Stimulated activated CD8-positive, alpha-beta memory T cell treated with anti-CD3 and anti-CD28 coated beads, Interleukin-15, amount 100 ng/mL, for 24 hours (primary cell): ENCODE results near the gene COMP.

ENCODE experiments used
- DNase-seq: peaks from one replicate; pipeline ENCODE4 v3.0.0-alpha.2; 2020; ENCODE audit warnings: low read depth

The COMP gene

DNA sequence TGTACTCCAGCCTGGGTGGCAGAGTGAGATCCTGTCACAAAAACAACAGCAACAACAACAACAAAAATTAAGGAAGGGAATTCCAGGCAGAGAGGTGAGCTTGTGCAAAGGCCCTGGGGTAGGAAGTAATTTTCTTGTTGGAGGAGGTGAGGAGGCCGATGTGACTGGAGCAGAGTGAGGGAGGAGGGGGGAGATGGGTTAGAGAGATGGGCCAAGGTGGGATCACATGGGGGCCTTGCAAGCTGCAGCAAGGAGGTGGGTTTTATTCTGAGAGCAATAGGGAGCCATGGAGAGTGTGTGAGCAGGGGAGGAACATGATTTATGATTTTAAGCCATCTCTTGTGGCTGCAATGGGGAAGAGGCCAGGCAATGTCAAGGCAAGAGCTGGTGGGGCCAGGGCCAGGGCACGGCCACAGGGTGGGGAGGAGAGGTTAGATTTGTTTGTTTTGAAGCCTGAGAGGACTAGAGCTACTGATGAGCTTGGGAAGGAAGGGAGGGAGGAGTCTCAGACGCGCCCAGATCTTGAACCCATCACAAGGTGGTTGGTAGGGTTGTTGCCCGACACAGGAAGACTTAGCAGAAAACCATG, 12.5 kb upstream of the COMP start:
- no peak for DNase-seq

DNA sequence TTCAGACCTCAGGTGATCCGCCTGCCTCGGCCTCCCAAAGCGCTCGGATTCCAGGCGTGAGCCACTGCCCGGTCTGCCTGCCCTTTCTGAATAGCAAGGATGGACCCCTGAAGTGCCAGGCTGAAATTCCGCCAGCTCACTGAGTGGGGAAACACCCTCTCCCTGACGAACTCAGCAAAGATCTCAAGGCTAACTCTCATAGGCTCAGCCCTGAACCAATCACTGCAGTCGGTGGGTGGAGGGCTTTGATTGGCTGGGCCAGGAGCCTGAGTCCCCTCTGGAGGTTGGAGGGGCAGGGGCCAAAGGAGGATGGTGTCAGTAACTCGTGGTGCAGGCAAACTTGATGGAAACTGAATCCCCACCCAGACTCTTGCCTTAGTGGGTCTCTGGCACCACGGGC, 11.2 kb upstream of the COMP start:
- DNase-seq, result no peak

- no peak for DNase-seq
Observed at GRCh38 chr19:18800636-18801035, 9.5 kb upstream of the COMP start.

- no peak for DNase-seq
Observed at GRCh38 chr19:18800079-18800478, 9.0 kb upstream of the COMP start.

DNA sequence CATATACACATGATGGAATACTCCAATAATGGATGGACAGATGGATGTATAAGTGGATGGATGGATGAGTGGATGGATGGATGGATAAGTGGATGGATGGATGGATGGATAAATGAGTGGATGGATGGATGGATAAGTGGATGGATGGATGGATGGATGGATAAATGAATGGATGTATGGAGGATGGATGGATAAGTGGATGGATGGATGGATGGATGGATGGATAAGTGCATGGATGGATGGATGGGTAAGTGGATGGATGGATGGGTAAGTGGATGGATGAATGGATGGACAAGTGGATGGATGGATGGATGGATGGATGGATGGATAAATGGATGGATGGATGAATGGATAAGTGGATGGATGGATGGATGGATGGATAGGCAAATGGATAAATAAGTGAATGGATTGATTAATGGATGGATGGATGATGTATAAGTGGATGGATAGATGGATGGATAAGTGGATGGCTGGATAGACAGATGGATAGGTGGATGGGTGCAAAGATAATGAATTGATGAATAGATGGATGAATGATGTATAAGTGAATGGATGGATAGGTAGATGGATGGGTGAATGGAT, 8.4 kb upstream of the COMP start:
- no peak for DNase-seq

DNA sequence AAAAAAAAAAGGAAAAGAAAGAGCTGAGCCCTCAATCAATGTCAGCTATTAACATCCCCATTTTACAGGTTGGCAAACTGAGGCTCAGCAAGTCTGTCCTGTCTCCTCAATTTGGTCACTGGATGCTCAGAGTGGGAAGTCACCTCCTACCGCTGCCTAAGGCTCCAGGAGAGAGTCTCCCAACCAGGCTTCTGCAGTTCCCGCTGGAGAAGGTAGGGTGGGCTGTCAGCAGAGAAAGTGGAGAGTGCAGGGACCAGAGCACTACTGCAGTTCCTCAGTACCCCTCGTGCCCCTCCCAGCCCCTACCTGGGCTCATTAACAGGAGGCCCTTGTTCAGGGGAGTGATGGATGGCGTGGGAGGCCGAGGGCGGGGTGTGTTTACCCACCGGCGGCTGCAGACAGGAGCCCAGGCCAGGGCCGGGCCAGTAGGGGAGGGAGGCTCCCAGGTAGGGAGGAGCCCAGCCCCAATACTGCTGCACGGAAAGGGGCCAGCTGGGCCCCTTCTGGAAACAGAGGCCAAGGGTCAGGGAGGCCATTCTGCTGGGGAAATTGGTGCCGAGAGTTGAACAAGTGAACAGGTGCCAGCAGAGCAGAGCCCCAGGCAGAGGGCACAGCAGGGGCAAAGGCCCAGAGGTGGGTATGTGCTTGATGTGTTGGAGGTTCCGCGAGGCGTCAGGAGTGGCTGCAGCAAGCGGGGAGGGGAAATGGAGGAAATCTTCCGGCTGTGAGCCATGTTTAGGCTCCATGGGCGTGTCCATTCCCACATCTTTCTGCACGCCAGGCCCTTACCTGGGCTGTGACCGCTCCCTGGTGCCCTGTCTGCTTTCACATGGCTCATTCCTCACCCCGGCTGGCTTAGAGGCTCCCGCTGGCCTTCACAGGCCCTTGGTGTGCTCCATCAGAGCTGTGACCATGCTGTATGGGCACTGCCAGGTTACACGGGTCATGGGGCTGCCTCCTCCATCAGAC, 7.6 kb upstream of the COMP start:
- DNase-seq, result no peak

- DNase-seq, result no peak
Observed at GRCh38 chr19:18796239-18796638, 5.1 kb upstream of the COMP start.

DNA sequence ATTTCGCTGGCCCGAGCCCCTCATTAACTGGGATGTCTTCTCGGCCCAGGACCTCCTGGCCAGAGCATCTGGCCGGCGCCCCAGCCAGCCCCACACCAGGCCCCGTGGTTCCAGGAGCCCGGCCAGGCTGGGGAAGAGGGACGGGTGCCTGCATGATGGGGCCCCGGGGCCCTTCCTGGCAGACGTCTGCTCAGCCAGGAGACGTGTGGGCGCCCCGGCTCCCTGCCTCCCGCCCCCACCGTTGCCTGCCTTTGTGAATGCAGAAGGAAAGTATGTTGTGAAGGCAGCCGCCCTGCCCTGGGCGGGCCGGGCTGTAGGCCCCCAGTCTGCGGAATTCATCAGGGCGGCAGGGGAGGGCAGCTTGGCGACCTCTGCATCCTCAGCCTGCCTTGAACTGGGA, 4.4 kb upstream of the COMP start:
- DNase-seq, result no peak

GRCh38 chr19:18794692-18795091, 3.6 kb upstream of the COMP start:
- DNase-seq, result no peak

DNA sequence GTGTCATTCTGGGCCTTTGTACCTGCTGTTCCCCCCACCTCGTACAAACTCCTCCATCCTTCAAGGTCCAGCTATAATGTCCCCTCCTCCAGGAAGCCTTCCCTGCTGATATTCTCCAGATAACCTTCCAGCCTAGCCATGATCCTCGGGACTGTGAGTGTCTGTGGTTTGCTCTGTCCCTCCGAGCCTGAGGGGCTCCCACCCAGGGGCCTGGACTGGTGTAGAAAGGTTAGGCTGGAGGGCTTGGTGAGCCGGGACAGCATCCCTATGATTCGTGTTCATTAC, 2.9 kb upstream of the COMP start:
- no peak for DNase-seq

DNA sequence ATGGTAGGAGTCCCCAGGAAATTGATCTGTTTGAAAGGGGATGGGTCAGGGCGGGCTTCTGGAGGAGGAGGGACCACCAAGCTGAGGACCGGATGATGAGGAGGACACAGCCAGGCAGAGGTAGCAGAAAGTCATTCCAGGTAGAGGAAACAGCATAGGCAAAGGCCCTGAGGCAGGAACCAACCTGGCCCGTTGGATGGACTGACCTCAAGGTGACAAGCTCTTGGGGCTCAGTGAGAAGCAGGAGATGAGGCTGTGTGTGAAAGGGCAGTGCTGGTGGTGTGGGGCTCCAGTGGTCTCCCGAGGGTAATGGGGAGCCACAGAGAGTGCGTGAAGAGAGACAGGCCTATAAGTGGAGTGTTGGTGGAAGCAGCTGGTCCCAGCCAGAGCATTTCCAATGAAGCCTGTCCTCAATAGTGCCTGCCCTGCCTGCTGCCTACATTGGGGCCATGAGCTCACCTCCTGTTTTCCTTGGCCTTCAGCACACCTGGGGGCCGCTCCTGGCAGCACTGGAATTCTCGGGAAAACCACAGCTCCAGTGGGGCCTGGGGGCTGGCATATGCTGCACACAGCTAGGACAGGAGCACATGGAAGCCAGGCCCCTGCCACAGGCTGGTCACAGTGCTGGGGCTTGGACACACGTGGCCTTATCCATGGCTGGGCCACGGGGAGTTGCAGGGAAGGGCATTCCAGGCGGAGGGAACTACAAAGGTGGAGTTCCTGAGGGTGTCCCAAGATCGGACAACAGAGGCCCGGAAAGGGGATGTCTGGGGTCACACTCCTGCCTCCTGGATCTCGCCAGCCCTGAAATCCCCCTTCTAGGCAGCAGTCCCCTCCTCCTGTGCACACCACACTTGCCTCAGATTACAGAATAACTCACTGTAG, 2.3 kb upstream of the COMP start:
- no peak for DNase-seq

DNA sequence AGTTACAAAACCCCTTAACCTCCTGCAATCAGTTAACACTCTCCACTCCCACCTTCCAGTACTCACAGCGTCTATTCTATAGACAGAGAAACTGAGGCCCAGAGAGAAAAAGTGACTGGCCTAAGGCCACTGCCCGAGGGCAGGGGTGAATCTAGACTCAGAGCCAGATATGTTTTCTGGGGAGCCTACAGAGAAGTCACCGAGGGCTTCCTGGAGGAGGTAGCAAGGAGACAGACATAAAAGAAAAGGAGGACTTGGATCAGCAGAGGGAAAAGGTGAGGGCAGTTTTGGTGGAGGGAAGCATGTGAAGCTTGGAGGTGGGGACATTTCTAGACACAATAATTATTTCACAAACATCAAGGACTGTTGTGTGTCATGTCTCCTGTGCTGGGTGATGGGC, 1.6 kb upstream of the COMP start:
- DNase-seq, result no peak

- no peak for DNase-seq
Observed at GRCh38 chr19:18791315-18791678, 192 bp upstream of the COMP start.

- DNase-seq, result no peak
Observed at GRCh38 chr19:18789883-18790565, 1.1 kb downstream of the COMP start.

DNA sequence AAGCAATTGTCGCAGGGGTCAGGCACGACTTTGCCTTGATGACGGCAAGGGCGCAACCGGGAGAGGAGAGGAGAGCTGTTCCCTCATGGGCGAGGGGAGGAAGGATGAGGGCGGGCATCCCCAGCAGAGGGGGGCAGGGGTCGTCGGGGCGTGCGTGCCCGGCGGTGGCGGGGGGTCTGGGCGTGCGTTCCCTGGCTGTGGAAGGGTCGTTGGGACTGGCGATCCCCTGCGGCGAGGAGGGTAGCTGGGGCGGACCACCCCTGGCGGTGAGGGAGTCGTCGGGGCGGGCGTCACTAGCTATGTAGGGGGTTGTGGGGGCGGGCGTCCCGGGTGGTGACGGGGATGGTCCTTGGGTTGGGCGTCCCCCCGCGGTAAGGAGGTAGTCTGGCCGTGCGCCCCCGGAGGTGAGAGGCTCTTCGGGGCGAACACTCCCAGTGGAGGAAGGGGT, 1.7 kb downstream of the COMP start:
- DNase-seq, result no peak

DNA sequence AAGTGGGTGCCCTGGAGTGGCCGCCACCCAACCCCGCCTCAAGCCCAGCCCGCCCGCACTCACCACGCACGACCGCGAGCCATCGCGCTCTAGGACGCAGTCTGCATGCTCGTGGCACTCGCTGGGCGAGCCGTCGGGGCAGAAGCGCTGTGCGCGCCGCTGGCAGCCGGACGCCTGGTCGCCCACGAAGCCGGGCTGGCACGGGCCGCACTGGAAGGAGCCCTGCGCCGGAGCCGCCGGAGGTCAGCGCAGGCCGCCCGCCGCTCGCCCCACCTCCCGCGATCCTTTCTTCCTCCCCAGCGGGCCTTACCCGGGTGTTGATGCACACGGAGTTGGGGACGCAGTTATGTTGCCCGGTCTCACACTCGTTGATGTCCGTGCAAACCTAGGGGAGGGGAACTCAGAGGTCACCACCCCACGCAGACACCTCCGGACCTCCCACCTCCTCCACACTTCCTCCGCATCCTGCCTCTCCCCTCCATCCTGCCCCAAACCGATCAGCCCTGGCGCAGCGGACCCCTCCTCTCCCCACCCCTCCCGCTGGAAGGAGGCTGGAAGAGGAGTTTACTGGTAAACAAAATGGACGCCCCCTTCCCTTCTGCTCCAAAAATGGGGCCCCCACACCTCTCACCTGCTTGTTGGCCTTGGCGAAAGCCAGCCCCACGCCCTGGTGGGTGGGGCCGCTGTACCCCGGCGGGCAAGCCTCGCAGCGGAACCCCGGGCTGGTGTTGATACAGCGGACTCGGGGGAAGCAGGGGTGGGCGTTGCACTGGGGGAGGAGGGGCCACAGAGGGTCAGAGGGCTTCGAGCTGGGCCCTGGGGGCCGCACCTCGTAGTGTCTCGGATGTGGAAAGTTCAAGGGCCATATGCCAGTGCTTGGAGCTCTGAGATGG, 2.3 kb downstream of the COMP start:
- DNase-seq, result no peak

GRCh38 chr19:18785179-18786124, 5.7 kb downstream of the COMP start:
- DNase-seq, result peak; percentile 51

DNA sequence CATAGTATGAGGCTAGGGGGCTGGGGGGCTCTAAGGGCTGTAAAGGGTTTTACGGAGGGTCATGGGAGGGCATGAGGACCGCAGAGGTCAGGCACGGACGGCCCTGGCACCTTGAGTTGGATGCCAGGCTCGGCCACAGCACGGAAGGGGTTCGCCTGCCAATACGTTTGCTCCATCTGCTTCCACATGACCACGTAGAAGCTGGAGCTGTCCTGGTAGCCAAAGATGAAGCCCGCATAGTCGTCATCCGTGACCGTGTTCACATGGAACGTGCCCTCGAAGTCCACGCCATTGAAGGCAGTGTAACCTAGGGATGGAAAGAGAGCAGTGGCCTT, 6.4 kb downstream of the COMP start:
- no peak for DNase-seq

- no peak for DNase-seq
Observed at GRCh38 chr19:18783958-18784785, 6.9 kb downstream of the COMP start.
